IMR-90 (cell line): Measurements from ENCODE around the gene E2F4. TPM values are rescaled to one million over a fixed set of nuclear protein-coding genes. Genes with fewer than 3 reads are reported as not detected.

Experiments used
- ATAC-seq: fragments of 200-7000 bp; cut with Tn5 transposase; 2 replicates; pipeline ENCODE4 v1.9.1; 2020; ENCODE audit warnings: low read depth, mild to moderate bottlenecking, moderate library complexity
- BruUV-seq: library from RNA; stranded (reverse); fragments of 400-500 nt; replicated peaks from 2 replicates; lab custom pipeline; 2021; lab: Mats Ljungman, UMichigan
- CTCF ChIA-PET: fragments of 300-600 bp; formaldehyde crosslinking; extraction: SDS; loops from one replicate; lab custom pipeline; 2021; ENCODE audit warnings: antibody characterized with exemption; lab: Yijun Ruan, JAX
- POLR2A ChIA-PET: fragments of 300-600 bp; sonication (Branson Sonifier 250); formaldehyde crosslinking; loops from one replicate; lab custom pipeline; 2022; ENCODE audit warnings: antibody characterized with exemption; ENCODE audit not compliant: unreplicated experiment; lab: Charles Lee
- DNase-seq: peaks from one replicate; pipeline ENCODE4 v3.0.0; 2013
- H2AFZ ChIP-seq: replicated peaks from 2 replicates; pipeline ENCODE3; 2013; ENCODE audit warnings: low read length, mild to moderate bottlenecking; ENCODE audit not compliant: poor library complexity
- H2AK5ac ChIP-seq: 2 replicates; pipeline ENCODE4 v1.6.1; 2013; ENCODE audit warnings: low read depth, low read length, inconsistent platforms
- H2AK9ac ChIP-seq: replicated peaks from 2 replicates; pipeline ENCODE3; 2013; ENCODE audit warnings: mild to moderate bottlenecking, low read depth, low read length, moderate library complexity; ENCODE audit not compliant: poor library complexity
- H2BK120ac ChIP-seq: 2 replicates; pipeline ENCODE4 v1.6.1; 2013; ENCODE audit warnings: low read depth, low read length, inconsistent platforms
- H2BK15ac ChIP-seq: 3 replicates; pipeline ENCODE4 v1.6.1; 2013; ENCODE audit warnings: low read depth, low read length, inconsistent platforms
- H2BK20ac ChIP-seq: 2 replicates; pipeline ENCODE4 v1.6.1; 2013; ENCODE audit warnings: low read depth, mild to moderate bottlenecking, inconsistent platforms, low read length, moderate library complexity
- H2BK5ac ChIP-seq: 2 replicates; pipeline ENCODE4 v1.6.1; 2013; ENCODE audit warnings: mild to moderate bottlenecking, low read depth, low read length, inconsistent platforms; ENCODE audit not compliant: poor library complexity, severe bottlenecking
- H3K14ac ChIP-seq: replicated peaks from 2 replicates; pipeline ENCODE4 v1.6.1; 2013; ENCODE audit warnings: low read depth, low read length, inconsistent platforms
- H3K18ac ChIP-seq: 2 replicates; pipeline ENCODE4 v1.6.1; 2013; ENCODE audit warnings: low read depth, low read length, control low read depth
- H3K23ac ChIP-seq: 2 replicates; pipeline ENCODE4 v1.6.1; 2013; ENCODE audit warnings: low read depth, low read length, inconsistent platforms
- H3K27ac ChIP-seq: 2 replicates; pipeline ENCODE4 v1.5.1; 2013; ENCODE audit warnings: mild to moderate bottlenecking, control low read depth, low read length; ENCODE audit not compliant: insufficient read depth
- H3K27me3 ChIP-seq: 2 replicates; pipeline ENCODE4 v1.6.1; 2013; ENCODE audit warnings: low read length; ENCODE audit not compliant: control insufficient read depth, insufficient read depth
- H3K36me3 ChIP-seq: 2 replicates; pipeline ENCODE4 v1.6.1; 2013; ENCODE audit warnings: low read length, mixed read lengths; ENCODE audit not compliant: control insufficient read depth, insufficient read depth
- H3K4ac ChIP-seq: 2 replicates; pipeline ENCODE4 v1.6.1; 2013; ENCODE audit warnings: low read depth, low read length, inconsistent platforms
- H3K4me1 ChIP-seq: 2 replicates; pipeline ENCODE4 v1.6.1; 2013; ENCODE audit warnings: low read length, mixed read lengths; ENCODE audit not compliant: control insufficient read depth, insufficient read depth
- H3K4me2 ChIP-seq: 2 replicates; pipeline ENCODE4 v1.6.1; 2013; ENCODE audit warnings: low read depth, mild to moderate bottlenecking, control low read depth, low read length, moderate library complexity
- H3K4me3 ChIP-seq: 2 replicates; pipeline ENCODE4 v1.5.1; 2013; ENCODE audit warnings: low read depth, mild to moderate bottlenecking, control low read depth, low read length, moderate library complexity; ENCODE audit not compliant: insufficient read depth
- H3K56ac ChIP-seq: 2 replicates; pipeline ENCODE4 v1.6.1; 2013; ENCODE audit warnings: low read length, inconsistent platforms; ENCODE audit not compliant: insufficient read depth; ENCODE audit errors: extremely low read depth
- H3K79me1 ChIP-seq, 2 experiments: 2 replicates each; pipeline ENCODE4 v1.6.1; 2013; ENCODE audit warnings: low read length in 2 of 2, inconsistent platforms in 1 of 2, low read depth in 1 of 2
- H3K9ac ChIP-seq: 2 replicates; pipeline ENCODE4 v1.6.1; 2013; ENCODE audit warnings: low read depth, low read length, control low read depth
- H3K9me1 ChIP-seq: 2 replicates; pipeline ENCODE4 v1.6.1; 2013; ENCODE audit warnings: low read length, inconsistent platforms; ENCODE audit not compliant: insufficient read depth
- H3K9me3 ChIP-seq: 2 replicates; pipeline ENCODE4 v1.6.1; 2013; ENCODE audit warnings: low read length; ENCODE audit not compliant: control insufficient read depth, insufficient read depth
- H4K20me1 ChIP-seq: 2 replicates; pipeline ENCODE4 v1.6.1; 2013; ENCODE audit warnings: low read length, inconsistent platforms; ENCODE audit not compliant: insufficient read depth
- H4K5ac ChIP-seq: 2 replicates; pipeline ENCODE4 v1.6.1; 2013; ENCODE audit warnings: mild to moderate bottlenecking, low read depth, low read length, control low read depth
- H4K8ac ChIP-seq, 2 experiments: 2 replicates each; pipeline ENCODE4 v1.6.1; 2013; ENCODE audit warnings: low read depth in 2 of 2, low read length in 2 of 2, control low read depth in 1 of 2, inconsistent platforms in 1 of 2
- H4K91ac ChIP-seq: 2 replicates; pipeline ENCODE4 v1.6.1; 2013; ENCODE audit warnings: low read depth, low read length, inconsistent platforms; ENCODE audit not compliant: insufficient read depth
- BHLHE40 ChIP-seq: fragments of 150-350 bp; IDR thresholded peaks from 2 replicates; pipeline ENCODE4 v1.6.1; 2016; ENCODE audit warnings: mild to moderate bottlenecking, low read depth, low read length
- CEBPB ChIP-seq: IDR thresholded peaks from 2 replicates; pipeline ENCODE4 v1.6.1; 2012; ENCODE audit warnings: low read depth, low read length, improper control_type of control experiment
- CHD1 ChIP-seq: IDR thresholded peaks from 2 replicates; pipeline ENCODE4 v1.6.1; 2012; ENCODE audit warnings: low read depth, low read length, improper control_type of control experiment
- MAFK ChIP-seq: IDR thresholded peaks from 2 replicates; pipeline ENCODE4 v1.6.1; 2012; ENCODE audit warnings: low read depth, low read length, improper control_type of control experiment
- MAZ ChIP-seq: IDR thresholded peaks from 2 replicates; pipeline ENCODE4 v1.6.1; 2012; ENCODE audit warnings: low read depth, mild to moderate bottlenecking, low read length, improper control_type of control experiment, moderate library complexity, borderline replicate concordance
- MXI1 ChIP-seq: IDR thresholded peaks from 2 replicates; pipeline ENCODE4 v1.6.1; 2012; ENCODE audit warnings: low read depth, mild to moderate bottlenecking, low read length, moderate library complexity, borderline replicate concordance
- RCOR1 ChIP-seq: IDR thresholded peaks from 2 replicates; pipeline ENCODE4 v1.6.1; 2012; ENCODE audit warnings: mild to moderate bottlenecking, low read length, improper control_type of control experiment; ENCODE audit not compliant: insufficient replicate concordance
- USF2 ChIP-seq: fragments of 150-350 bp; IDR thresholded peaks from 2 replicates; pipeline ENCODE4 v1.6.1; 2017; ENCODE audit warnings: mild to moderate bottlenecking, antibody characterized with exemption, low read length, low read depth
- WGBS, 2 experiments: methylation state at CpG; one replicate each; pipeline versions ENCODE4 v1.1.5 to v1.1.7; 2013; ENCODE audit warnings: missing lambda C conversion rate in 2 of 2; ENCODE audit not compliant: insufficient read length in 1 of 2; ENCODE audit errors: extremely low coverage in 2 of 2; 5-methylcytosine and 5-hydroxymethylcytosine counted together
- dilution Hi-C: fragments of 300-500 bp; cut with HindIII; formaldehyde crosslinking; loops from one replicate; pipeline ENCODE4 v1.14.3; 2018; ENCODE audit warnings: low sequenced_read_pairs; ENCODE audit not compliant: unreplicated experiment
- in situ Hi-C: fragments of 300-500 bp; cut with MboI; formaldehyde crosslinking; loops from 3 replicates; pipeline ENCODE4 v1.14.3; 2019; ENCODE audit warnings: low sequenced_read_pairs, inconsistent platforms, mixed read lengths
- intact Hi-C: fragments of 100-400 bp; cut with micrococcal nuclease; formaldehyde crosslinking; loops from 2 replicates; pipeline ENCODE4 v1.10.0; 2022
- polyA plus RNA-seq, 3 experiments: library from polyadenylated mRNA; depleted of rRNA; stranded (reverse); fragments of >200 nt; gene quantifications; 2 replicates each; pipeline ENCODE4 v1.2.3, GENCODE V29; 2012; ENCODE audit warnings: low replicate concordance in 1 of 3
- total RNA-seq: library from RNA; depleted of rRNA; stranded (reverse); fragments of >200 nt; gene quantifications from 2 replicates; pipeline ENCODE4 v1.2.3, GENCODE V29; 2012

The E2F4 gene
- total and polyA plus RNA-seq, 2 of the 4 experiments (the other 2 are of a cell fraction): 63.4 to 103 TPM

GRCh38 chr16:67195676-67196075 is 3.7 kb downstream of the E2F4 start:
- H3K9ac ChIP-seq: no peak overlapping the region
- no peak overlapping the region for H2BK15ac ChIP-seq
- no peak overlapping the region for H3K4ac ChIP-seq
- H2AK9ac ChIP-seq: no peak overlapping the region
- no peak overlapping the region for H4K91ac ChIP-seq
- H3K27ac ChIP-seq: no peak overlapping the region
- H3K14ac ChIP-seq: no peak overlapping the region
- no peak overlapping the region for H2BK120ac ChIP-seq
- ChIA-PET POLR2A (no interaction called here), CTCF (no interaction called here)
- no peak overlapping the region for H3K18ac ChIP-seq
- dilution Hi-C loops: no loop called here
- 80% methylated on average over 1 of the region's 5 CpGs; no CpG with 5 or more reads in 1 of the 2 experiments for WGBS, 2 experiments
- no peak for ATAC-seq
- no peak for TF ChIP-seq RCOR1
- TF ChIP-seq USF2: no peak
- TF ChIP-seq BHLHE40: no peak
- TF ChIP-seq MAFK: no peak
- TF ChIP-seq CHD1: no peak
- TF ChIP-seq MAZ: no peak
- TF ChIP-seq CEBPB: no peak
- no peak for TF ChIP-seq MXI1
- DNase-seq: no peak
- no TSS peak for BruUV-seq
- in situ Hi-C loops: no loop called here
- peaks cover 55% of the 10 kb centered on the region for H3K36me3 ChIP-seq
- no peaks in the 10 kb centered on the region for H3K9me3 ChIP-seq
- no peak overlapping the region for H2AFZ ChIP-seq
- no peaks in the 10 kb centered on the region for H3K27me3 ChIP-seq
- H3K9me1 ChIP-seq: peaks cover 18% of the 10 kb centered on the region
- intact Hi-C loops: no loop called here
- peaks cover 25 to 54% of the 10 kb centered on the region in 2 experiments for H3K79me1 ChIP-seq
- H2BK5ac ChIP-seq: no peak overlapping the region
- H4K20me1 ChIP-seq: peaks cover 34% of the 10 kb centered on the region
- no peak overlapping the region for H4K5ac ChIP-seq
- no peak overlapping the region for H2BK20ac ChIP-seq
- no peak overlapping the region for H4K8ac ChIP-seq
- H2AK5ac ChIP-seq: no peak overlapping the region
- H3K4me2 ChIP-seq: no peak overlapping the region
- H3K4me3 ChIP-seq: no peak overlapping the region
- no peak overlapping the region for H3K23ac ChIP-seq
- peaks cover 11% of the 10 kb centered on the region for H3K4me1 ChIP-seq
- H3K56ac ChIP-seq: no peak overlapping the region
